HepG2 (cell line): ENCODE measurements around the gene NADK2.

Experiments
- NFATC3 ChIP-seq: sonication (generic); formaldehyde crosslinking; IDR thresholded peaks from 2 replicates; pipeline ENCODE4 v1.5.1; 2020; ENCODE audit warnings: mild to moderate bottlenecking, missing genetic modification reagents
- PAWR ChIP-seq: sonication (generic); formaldehyde crosslinking; IDR thresholded peaks from 2 replicates; pipeline ENCODE4 v1.4.0; 2020; ENCODE audit warnings: missing genetic modification reagents, mild to moderate bottlenecking, borderline replicate concordance
- POLR2AphosphoS5 ChIP-seq: IDR thresholded peaks from 2 replicates; pipeline ENCODE4 v1.6.1; 2012; ENCODE audit warnings: low read depth, low read length
- TAF15 ChIP-seq: fragments of 200-400 bp; formaldehyde crosslinking; IDR thresholded peaks from one replicate; pipeline ENCODE4 v1.6.1; 2018; ENCODE audit warnings: mild to moderate bottlenecking, low read depth, low read length; ENCODE audit not compliant: poor library complexity, severe bottlenecking
- ZNF766 ChIP-seq: sonication (generic); formaldehyde crosslinking; IDR thresholded peaks from 2 replicates; pipeline ENCODE4 v1.5.0; 2020; ENCODE audit warnings: missing genetic modification reagents, borderline replicate concordance

GRCh38 chr5:36177154-36177553 lies 64.6 kb downstream of the NADK2 start:
- no peak for TF ChIP-seq POLR2AphosphoS5
- no peak for TF ChIP-seq PAWR (CRISPR knock-in tag)
- no peak for TF ChIP-seq NFATC3 (CRISPR knock-in tag)
- no peak for TF ChIP-seq TAF15
- no peak for TF ChIP-seq ZNF766
